Peyer's patch (tissue), 4 donors: ENCODE measurements around the gene PTPRU. TPM values are rescaled to one million over a fixed set of nuclear protein-coding genes. Genes with fewer than 3 reads are reported as not detected.

ENCODE experiments used
- DNase-seq, 3 donors: peaks; one replicate each; pipeline ENCODE4 v3.0.0-alpha.2; 2017 to 2019
- H3K27ac ChIP-seq, 4 donors: fragments of 200-600 bp; sonication (generic); one replicate each; pipeline ENCODE4 v1.5.1; 2016 to 2019
- H3K27me3 ChIP-seq, 2 donors: fragments of 200-600 bp; sonication (generic); one replicate each; pipeline ENCODE4 v1.5.1; 2019
- H3K36me3 ChIP-seq, 3 donors: fragments of 200-600 bp; sonication (generic); one replicate each; pipeline ENCODE4 v1.5.1; 2016 to 2019
- H3K4me1 ChIP-seq, 4 donors: fragments of 200-600 bp; sonication (generic); one replicate each; pipeline ENCODE4 v1.5.1; 2016 to 2019
- H3K4me3 ChIP-seq, 4 donors: fragments of 200-600 bp; sonication (generic); 1 replicate in 3 of 4; 2 replicates in 1 of 4; pipeline ENCODE4 v1.5.1; 2016 to 2019; ENCODE audit warnings: mild to moderate bottlenecking in 1 of 4
- H3K9me3 ChIP-seq, 4 donors: fragments of 200-600 bp; sonication (generic); one replicate each; pipeline ENCODE4 v1.5.1; 2016 to 2019; ENCODE audit warnings: mild to moderate bottlenecking in 1 of 4
- POLR2A ChIP-seq, 2 donors: fragments of 450-650 bp; IDR thresholded peaks; one replicate each; pipeline ENCODE4 v1.5.1; 2017; ENCODE audit warnings: antibody characterized with exemption in 2 of 2, mild to moderate bottlenecking in 2 of 2, moderate library complexity in 2 of 2
- total RNA-seq, 4 donors: library from RNA; depleted of rRNA; stranded (reverse); fragments of >200 nt; gene quantifications; one replicate each; pipeline ENCODE4 v1.1.0, GENCODE V29; 2016
- TF ChIP-seq, protein P1 (sequence below), 6 experiments: fragments of 450-650 bp in 4 of 6; fragments of 200-600 bp in 2 of 6; sonication (generic) in 1 of 6; IDR thresholded peaks; one replicate each; pipeline ENCODE4 v1.5.1; 2017 to 2019; ENCODE audit warnings: antibody characterized with exemption in 6 of 6, mild to moderate bottlenecking in 3 of 6, moderate library complexity in 1 of 6

PTPRU gene
- total RNA-seq, 4 donors from 2014 or later, result 0.18 to 5.0 (median 4.0) TPM

DNA sequence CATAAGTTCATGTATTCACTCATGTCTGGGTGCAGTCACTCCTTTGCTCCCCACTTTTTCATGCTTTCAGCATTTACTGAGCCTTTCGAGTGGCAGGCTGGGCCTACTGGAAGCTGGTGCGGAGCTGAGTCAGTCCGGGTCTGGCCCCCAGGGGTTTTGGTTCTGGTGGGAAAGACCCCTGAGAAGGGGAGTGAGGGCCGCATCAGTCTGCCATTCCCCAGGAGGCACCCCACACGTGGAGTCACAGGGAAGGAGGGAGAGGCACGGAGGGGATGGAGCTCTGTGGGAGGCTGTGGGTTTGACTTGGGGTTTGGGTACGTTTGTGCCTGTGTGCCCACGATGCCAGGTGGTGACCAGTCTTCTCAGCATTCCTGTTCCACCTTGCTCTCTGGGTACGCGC, 87.9 kb downstream of the PTPRU start:
- no peak for DNase-seq
- H3K27me3 ChIP-seq, result no peaks in the 10 kb centered on the region
- no peaks in the 10 kb centered on the region for H3K9me3 ChIP-seq
- TF ChIP-seq, protein P1, sequence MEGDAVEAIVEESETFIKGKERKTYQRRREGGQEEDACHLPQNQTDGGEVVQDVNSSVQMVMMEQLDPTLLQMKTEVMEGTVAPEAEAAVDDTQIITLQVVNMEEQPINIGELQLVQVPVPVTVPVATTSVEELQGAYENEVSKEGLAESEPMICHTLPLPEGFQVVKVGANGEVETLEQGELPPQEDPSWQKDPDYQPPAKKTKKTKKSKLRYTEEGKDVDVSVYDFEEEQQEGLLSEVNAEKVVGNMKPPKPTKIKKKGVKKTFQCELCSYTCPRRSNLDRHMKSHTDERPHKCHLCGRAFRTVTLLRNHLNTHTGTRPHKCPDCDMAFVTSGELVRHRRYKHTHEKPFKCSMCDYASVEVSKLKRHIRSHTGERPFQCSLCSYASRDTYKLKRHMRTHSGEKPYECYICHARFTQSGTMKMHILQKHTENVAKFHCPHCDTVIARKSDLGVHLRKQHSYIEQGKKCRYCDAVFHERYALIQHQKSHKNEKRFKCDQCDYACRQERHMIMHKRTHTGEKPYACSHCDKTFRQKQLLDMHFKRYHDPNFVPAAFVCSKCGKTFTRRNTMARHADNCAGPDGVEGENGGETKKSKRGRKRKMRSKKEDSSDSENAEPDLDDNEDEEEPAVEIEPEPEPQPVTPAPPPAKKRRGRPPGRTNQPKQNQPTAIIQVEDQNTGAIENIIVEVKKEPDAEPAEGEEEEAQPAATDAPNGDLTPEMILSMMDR (IDR thresholded peaks at IDR 0.05), result no peak
- no peak for TF ChIP-seq POLR2A (IDR thresholded peaks at IDR 0.05)
- no peak overlapping the region for H3K4me3 ChIP-seq
- no peaks in the 10 kb centered on the region for H3K36me3 ChIP-seq
- no peak overlapping the region for H3K27ac ChIP-seq
- no peaks in the 10 kb centered on the region for H3K4me1 ChIP-seq

DNA sequence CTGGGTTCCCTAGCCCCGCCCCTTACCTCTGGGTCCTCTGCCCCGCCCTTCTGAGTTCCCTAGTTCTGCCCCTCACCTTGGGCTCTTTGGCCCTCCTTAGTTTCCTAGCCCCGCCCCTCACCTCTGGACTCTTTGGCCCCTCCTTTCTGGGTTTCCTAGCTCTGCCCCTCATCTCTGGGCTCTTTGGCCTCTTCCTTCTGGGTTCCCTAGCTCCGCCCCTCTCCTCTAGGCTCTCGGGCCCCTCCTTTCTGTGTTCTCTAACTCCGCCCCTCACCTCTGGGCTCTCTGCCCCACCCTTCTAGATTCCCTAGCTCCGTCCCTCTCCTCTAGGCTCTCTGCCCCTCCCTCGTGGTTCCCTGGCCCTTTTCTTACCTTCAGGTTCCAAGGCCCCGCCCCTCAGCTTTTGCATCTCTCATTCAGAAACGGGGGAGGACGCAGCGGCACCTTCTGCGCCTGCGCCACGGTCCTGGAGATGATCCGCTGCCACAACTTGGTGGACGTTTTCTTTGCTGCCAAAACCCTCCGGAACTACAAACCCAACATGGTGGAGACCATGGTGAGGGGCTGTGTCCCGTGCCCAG, 88.5 kb downstream of the PTPRU start:
- no peak for DNase-seq
- no peaks in the 10 kb centered on the region for H3K27me3 ChIP-seq
- no peaks in the 10 kb centered on the region for H3K4me1 ChIP-seq
- H3K36me3 ChIP-seq, result no peaks in the 10 kb centered on the region
- no peak overlapping the region for H3K27ac ChIP-seq
- H3K9me3 ChIP-seq, result no peaks in the 10 kb centered on the region
- H3K4me3 ChIP-seq, result no peak overlapping the region
- TF ChIP-seq POLR2A (IDR thresholded peaks at IDR 0.05), result no peak
- TF ChIP-seq, protein P1 (IDR thresholded peaks at IDR 0.05), result no peak

DNA sequence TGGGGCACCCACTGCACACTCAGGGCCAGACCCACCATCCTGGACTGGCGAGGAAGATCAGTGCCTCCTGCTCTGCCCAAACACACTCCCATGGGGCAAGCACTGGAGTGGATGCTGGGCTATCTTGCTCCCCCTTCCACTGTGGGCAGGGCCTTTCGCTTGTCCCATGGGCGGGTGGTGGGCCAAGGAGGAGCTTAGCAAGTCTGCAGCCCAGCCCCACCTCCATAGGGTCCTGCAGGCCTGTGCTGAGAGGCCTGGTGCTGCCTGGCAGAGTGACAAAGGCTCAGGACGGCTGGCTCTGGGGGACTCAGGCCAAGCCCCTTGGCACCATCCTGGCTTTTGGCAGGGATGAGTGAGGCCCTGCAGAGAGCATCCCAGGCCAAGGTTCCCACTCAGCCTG, 89.4 kb downstream of the PTPRU start:
- H3K4me1 ChIP-seq, result no peaks in the 10 kb centered on the region
- H3K27ac ChIP-seq, result no peak overlapping the region
- TF ChIP-seq, protein P1 (IDR thresholded peaks at IDR 0.05), result no peak
- TF ChIP-seq POLR2A (IDR thresholded peaks at IDR 0.05), result no peak
- no peak overlapping the region for H3K4me3 ChIP-seq
- no peaks in the 10 kb centered on the region for H3K27me3 ChIP-seq
- no peaks in the 10 kb centered on the region for H3K36me3 ChIP-seq
- H3K9me3 ChIP-seq, result no peaks in the 10 kb centered on the region
- DNase-seq, result no peak

DNA sequence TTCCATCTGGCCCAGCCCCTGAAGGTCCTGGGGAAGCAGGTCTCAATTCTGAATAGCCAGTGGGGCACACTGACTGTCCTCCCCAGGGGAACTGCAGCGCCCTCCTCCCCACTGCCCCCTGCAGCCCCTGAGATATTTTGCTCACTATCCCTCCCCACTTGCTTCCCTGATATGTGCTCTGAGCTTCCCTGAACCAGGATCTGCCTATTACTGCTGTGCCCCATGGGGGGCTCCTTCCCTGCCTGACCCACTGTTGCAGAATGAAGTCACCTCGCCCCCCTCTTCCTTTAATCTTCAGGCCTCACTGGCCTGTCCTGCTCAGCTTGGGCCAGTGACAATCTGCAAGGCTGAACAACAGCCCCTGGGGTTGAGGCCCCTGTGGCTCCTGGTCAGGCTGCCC, 89.8 kb downstream of the PTPRU start:
- TF ChIP-seq, protein P1 (IDR thresholded peaks at IDR 0.05), result no peak
- TF ChIP-seq POLR2A (IDR thresholded peaks at IDR 0.05), result no peak
- no peaks in the 10 kb centered on the region for H3K36me3 ChIP-seq
- DNase-seq, result no peak

DNA sequence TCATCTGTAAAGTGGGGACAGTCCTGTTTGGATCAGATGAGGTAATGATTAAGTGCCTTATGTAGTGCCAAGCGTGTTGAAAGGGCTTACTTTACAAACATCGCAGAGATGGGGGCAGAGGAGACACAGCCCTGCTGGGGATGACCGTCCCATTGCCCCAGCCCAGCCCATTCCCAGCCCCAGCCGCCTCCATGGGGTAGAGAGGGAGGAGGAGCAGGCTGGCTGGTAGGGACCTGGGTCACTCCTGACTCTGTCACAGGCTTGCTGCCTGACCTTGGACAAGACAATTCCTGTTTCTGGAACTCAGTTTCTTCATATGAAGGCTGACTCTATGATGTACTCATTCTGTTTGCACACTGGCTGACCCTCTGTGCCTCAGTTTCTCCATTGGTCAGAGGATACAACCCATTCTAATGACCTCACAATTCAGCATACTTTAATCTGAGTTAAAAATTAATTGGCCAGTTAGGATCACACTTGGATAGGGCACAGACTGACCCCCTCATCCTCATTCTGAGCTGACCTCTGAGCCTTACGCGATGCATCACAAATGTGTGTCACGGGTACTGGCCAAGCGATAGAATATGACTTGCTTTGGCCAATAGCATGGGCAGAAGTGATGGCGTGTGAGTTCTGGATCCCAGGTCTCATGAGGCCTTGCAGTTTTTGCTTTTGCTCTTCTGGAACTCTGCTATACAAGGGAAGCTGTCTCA, 91.1 kb downstream of the PTPRU start:
- no peak overlapping the region for H3K27ac ChIP-seq
- DNase-seq, result no peak
- TF ChIP-seq, protein P1 (IDR thresholded peaks at IDR 0.05), result no peak
- TF ChIP-seq POLR2A (IDR thresholded peaks at IDR 0.05), result no peak
- H3K4me1 ChIP-seq, result no peaks in the 10 kb centered on the region
- H3K9me3 ChIP-seq, result no peaks in the 10 kb centered on the region
- no peaks in the 10 kb centered on the region for H3K27me3 ChIP-seq
- H3K36me3 ChIP-seq, result no peaks in the 10 kb centered on the region
- no peak overlapping the region for H3K4me3 ChIP-seq

More for the DNA sequence above, 89.8 kb downstream of the PTPRU start:
- H3K4me3 ChIP-seq, result no peak overlapping the region
- H3K27ac ChIP-seq, result no peak overlapping the region
- no peaks in the 10 kb centered on the region for H3K9me3 ChIP-seq
- no peaks in the 10 kb centered on the region for H3K4me1 ChIP-seq
- no peaks in the 10 kb centered on the region for H3K27me3 ChIP-seq
